AG10803 (cell line): ENCODE data around the gene MCRIP2.

ENCODE experiments used
- DNase-seq: peaks from one replicate; pipeline ENCODE4 v3.0.0; 2010; ENCODE audit warnings: low read depth
- H3K4me3 ChIP-seq: 2 replicates; pipeline ENCODE4 v1.5.1; 2011; ENCODE audit warnings: mild to moderate bottlenecking, low read length, control low read depth
- CTCF ChIP-seq: conservative IDR thresholded peaks from 2 replicates; pipeline ENCODE4 v1.5.1; 2011; ENCODE audit warnings: mild to moderate bottlenecking, low read length, control low read depth, inconsistent platforms

Gene MCRIP2

DNA sequence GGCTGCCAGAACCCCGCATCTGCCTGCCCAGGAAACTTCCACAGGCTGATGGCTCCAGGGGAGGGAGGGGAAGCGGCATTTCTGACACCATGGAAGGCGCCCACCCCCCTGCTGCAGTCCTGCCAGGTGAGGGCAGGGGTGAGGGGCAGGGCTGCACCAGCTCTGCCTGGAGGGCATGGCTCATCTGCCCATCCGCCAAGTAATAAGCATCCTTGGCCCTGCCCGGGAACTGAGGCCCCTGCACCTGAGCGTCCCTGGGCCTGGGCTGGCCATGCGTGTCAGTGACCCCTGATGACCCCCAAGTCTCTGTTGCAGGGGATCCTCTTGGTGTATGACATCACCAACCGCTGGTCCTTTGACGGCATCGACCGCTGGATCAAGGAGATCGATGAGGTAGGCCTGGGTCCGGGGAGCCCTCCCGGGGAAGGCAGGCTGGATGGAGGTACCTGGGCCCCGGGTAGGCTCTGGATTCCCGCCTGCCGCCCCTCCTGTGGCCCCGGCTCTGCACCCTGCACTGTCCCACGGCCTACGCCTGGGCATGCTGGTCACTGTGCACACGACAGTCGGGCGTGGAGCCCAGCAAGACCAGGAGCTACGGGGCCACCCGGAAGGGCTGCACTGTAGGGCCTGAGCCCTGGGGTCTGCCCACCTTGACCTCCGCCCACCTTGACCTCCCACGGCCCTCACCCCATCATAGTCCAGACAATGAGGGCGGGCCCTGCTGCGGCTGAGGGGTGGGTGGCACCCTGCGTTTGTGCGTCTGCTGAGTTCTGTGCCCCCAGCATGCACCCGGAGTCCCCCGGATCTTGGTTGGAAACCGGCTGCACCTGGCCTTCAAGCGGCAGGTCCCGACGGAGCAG is 16.3 kb upstream of the MCRIP2 start:
- DNase-seq: no peak
- no peak for TF ChIP-seq CTCF
- no peak overlapping the region for H3K4me3 ChIP-seq

DNA sequence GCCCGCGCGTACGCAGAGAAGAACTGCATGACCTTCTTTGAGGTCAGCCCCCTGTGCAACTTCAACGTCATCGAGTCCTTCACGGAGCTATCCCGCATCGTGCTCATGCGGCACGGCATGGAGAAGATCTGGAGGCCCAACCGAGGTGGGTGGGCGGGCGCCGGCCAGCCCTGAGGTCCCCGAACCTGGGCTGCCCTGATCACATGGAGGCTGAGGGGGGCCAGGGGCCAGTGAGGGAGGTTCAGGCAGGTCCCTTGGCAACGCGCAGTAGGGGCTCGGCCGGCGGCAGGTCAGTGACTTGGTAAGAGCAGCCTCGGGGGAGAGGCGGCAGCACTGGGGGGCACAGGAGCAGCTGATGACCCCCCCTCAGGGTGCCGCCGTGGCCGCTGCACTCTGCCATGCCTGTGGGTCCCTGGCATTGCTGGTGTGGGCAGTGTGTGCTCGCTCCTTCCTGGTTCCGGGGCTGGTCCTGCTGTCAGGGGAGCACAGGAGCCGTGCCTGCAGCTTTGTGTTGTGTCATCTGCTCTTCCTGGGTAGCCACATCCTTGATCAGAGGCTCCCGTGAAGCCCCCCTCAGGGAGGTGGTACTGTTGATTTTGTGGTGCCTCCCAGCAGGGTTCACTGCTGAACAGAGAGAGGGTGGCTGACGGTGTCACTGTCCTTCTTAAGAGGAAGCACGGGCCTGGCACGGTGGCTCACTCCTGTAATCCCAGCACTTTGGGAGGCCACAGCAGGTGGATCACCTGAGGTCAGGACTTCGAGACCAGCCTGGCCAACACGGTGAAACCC is 15.5 kb upstream of the MCRIP2 start:
- no peak overlapping the region for H3K4me3 ChIP-seq
- no peak for DNase-seq
- no peak for TF ChIP-seq CTCF

DNA sequence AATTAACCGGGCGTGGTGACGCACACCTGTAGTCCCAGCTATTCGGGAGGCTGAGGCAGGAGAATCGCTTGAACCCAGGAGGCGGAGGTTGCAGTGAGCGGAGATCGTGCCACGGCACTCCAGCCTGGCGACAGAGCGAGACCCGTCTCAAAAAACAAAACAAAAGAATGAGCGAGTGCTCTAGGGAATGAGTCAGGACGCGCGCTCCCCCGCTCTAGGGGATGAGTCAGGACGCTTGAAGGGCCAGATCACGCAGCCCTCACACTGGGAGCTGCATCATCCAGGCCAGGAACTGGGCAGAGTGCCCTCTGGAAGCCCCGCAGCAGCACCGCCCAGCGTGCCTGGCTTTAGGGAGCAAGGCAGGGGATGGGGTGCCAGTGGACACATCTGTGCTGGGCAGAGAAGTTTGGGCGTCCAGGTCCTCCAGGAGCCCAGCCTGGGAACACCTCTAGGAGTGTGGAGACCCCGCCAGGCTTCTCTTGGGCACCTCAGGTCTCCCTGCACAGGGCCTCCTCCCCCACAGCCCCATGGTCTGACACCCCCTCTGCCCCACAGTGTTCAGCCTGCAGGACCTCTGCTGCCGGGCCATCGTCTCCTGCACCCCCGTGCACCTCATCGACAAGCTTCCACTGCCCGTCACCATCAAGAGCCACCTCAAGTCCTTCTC is 14.7 kb upstream of the MCRIP2 start:
- DNase-seq: peak; percentile 94
- no peak for TF ChIP-seq CTCF
- no peak overlapping the region for H3K4me3 ChIP-seq

GRCh38 chr16:627454-628239 is 14.0 kb upstream of the MCRIP2 start:
- DNase-seq: no peak
- no peak overlapping the region for H3K4me3 ChIP-seq
- TF ChIP-seq CTCF: no peak

GRCh38 chr16:628321-629061 is 13.1 kb upstream of the MCRIP2 start:
- H3K4me3 ChIP-seq: no peak overlapping the region
- TF ChIP-seq CTCF: no peak
- DNase-seq: no peak

- TF ChIP-seq CTCF: no peak
- no peak for DNase-seq
- H3K4me3 ChIP-seq: no peak overlapping the region
Measured at GRCh38 chr16:629185-629832, 12.3 kb upstream of the MCRIP2 start.
